ENCODE results near the gene ZDHHC15.
"Not testable (repeated sequence)": the region's sequence is repeated elsewhere in the genome, so short reads cannot be mapped to it uniquely, and the experiment has no call there.

ZDHHC15 gene

DNA sequence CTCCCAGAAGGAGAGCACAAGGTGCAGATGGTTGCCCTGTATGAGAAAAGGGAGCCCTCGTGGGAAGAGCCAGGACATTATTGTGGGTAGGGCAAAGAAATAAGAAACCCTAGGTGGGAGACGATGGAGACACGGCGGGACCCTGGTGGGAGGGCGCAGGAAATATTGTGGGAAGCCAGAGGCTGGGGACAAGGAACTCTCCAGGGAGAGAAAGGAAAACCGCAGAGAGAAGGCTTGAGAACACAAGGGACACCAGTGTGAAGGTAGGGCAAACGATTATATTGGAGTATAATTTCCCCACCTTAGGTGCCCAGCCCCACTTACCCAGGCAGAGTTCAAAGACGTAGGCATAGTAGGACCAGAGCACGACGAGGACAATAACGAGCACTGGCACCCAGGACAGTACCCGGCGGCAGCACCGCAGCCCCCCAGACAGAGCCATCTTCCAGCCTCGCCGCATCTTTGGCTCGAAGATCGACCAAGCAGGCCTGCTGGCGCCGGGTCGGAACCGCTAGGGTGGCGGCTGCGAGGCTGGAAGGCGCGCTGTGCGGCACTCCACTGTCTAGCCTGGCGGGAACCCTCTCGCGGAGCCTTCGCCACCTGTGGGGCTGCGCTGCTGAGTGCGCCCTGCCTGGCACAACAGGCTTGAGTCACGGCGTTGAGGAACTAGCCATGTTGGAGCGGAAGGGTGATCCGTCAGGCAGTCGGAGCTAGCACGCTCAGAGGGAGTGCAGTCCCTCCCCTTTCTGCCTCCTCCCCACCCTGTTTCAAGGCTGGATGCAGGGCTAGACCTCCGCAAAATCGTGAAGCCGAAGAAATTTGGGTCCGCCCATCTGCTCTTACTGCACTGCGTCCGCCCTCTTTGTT is at the start of gene ZDHHC15:
Gene ZDHHC15, minus strand, starts transcription at position 473 of the 867 bp plus-strand sequence. Its CDS starts 13 bp downstream, at position 460.
- peak; percentile 37 to 40 for DNase-seq

DNA sequence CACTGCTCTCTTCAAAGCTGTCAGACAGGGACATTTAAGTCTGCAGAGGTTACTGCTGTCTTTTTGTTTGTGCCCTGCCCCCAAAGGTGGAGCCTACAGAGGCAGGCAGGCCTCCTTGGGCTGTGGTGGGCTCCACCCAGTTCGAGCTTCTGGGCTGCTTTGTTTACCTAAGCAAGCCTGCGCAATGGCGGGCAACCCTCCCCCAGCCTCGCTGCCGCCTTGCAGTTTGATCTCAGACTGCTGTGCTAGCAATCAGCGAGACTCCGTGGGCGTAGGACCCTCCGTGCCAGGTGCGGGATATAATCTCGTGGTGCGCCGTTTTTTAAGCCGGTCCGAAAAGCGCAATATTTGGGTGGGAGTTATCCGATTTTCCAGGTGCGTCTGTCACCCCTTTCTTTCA is 37.7 kb upstream of the ZDHHC15 start:
- DNase-seq = not testable (repeated sequence)

GRCh38 chrX:75547783-75548182 is 24.9 kb upstream of the ZDHHC15 start:
- no peak for DNase-seq

DNA sequence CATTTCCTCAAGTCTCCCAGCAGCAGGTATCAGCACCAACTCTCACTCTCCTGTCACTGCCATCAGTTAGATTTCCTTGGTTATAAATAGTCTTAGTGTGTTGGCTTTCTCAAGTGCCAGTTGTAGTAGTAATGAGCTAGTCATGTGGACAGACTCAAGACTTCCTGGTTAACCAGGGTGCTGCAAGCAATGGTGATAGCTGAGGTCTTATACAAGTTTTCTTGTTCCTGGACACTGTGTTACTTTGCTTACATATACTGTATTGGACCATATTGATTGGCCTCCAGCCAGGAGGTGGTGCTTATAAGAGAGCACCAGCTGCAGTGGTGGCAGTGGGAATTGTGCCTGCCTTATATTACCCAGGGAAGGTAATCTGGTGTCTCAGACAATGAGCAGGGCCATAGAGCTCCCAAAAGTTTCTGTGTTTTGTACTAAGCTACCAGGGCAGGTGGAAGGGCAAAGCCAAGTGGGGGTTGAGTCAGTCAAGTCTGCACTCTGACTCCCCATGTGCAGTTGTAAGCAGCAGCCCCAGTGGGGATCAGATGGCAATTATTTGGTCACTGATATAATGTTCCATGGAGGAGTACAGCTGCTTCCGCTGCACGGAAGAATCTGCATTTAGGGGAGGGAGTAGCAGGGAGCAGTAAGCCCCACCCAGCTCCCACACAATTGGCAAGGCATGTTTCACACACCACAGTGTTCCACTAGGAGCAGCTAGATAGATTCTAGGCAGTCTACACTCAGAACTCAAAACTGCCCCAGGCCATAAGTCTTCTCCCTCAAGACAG is 24.1 kb upstream of the ZDHHC15 start:
- no peak for DNase-seq

- DNase-seq = no peak
Measured at GRCh38 chrX:75544786-75545185, 21.9 kb upstream of the ZDHHC15 start.

DNA sequence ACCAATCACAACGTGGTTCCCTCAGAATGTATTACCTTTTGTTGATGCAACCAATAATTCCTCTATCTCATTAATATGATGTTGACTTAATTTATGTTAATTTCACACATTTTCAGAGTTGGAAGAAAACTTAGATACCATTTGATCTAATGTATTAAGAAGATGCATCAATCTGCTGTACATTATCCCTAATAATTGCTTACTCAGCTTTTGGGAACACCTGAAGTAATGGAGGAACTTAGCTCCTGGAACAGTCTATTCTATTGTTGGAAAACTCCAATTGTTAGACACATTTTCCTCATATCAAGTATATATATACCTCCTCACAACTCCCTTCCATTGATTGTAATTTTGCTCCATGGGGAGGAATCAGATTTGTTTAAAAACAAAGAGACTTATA is 38.9 kb downstream of the ZDHHC15 start:
- DNase-seq = no peak

DNA sequence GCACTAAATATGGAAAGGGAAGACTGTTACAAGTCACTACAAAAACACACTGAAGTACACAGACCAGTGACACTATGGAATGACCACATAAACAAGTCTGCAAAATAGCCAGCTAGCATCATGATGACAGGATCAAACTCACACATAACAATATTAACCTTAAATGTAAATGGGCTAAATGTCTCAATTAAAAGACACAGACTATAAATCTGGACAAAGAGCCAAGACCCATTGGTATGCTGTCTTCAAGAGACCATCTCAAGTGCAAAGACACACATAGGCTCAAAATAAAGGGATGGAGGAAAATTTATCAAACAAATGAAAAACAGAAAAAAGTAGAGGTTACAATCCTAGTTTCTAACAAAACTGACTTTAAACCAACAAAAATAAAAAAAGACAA is 61.1 kb downstream of the ZDHHC15 start:
- not testable (repeated sequence) for DNase-seq

DNA sequence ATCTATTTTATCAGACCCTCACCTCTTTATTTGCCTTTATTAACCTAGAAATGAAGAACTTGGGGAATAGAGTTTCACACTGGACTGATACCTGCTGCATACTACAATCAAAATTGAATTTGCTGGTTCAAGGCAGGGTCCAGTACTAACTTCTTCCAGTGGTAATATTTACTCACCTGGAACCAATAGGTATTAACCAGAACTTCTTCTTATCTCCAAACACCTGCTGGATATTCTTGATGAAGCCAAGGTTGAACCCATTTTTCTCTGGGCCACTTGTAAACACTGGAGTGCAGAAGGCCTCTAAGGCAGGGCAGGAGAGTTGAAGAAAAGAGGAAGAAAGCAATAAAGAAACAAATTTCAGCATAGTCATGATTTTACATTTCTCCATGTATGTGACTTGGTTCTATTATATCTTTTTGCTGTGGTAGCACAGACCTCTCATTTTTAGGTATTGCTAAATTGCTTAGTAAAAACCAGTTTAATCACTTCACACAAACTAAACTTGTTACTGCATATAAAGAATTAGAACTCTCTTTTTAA is 101.1 kb downstream of the ZDHHC15 start:
- DNase-seq = no peak

DNA sequence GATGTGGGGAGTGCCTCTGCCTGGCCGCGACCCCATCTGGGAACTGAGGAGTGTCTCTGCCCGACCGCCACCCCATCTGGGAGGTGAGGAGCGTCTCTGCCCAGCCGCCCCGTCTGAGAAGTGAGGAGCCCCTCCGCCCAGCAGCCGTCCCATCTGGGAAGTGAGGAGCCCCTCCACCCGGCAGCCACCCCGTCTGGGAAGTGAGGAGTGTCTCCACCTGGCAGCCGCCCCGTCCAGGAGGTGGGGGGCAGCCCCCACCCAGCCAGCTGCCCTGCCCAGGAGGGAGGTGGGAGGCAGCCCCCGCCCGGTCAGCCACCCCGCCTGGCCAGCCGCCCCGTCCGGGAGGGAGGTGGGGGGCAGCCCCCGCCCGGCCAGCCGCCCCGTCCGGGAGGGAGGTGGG is 115.7 kb downstream of the ZDHHC15 start:
- DNase-seq = not testable (repeated sequence)

DNA sequence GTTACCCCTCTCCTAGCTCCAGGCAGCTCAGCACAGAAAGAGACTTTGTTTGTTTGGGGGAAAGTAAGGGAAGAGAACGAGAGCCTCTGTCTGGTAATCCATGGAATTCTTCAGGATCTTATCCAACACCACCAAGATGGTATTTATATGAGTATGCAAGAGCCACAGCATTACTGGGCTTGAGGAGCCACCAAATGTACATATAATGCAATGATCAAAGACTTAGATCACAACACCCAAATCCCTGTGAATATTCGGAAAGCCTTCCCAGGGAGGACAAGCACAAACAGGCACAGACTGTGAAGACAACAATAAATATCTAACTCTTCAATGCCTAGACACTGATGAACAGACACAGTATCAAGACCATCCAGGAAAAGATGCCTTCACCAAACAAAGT is 132.4 kb downstream of the ZDHHC15 start:
- no peak for DNase-seq

- DNase-seq = no peak
Measured at GRCh38 chrX:75369721-75370120, 153.1 kb downstream of the ZDHHC15 start.

GRCh38 chrX:75366861-75367260 is 156.0 kb downstream of the ZDHHC15 start:
- no peak for DNase-seq

- DNase-seq = no peak
Measured at GRCh38 chrX:75365243-75365975, 157.4 kb downstream of the ZDHHC15 start.

GRCh38 chrX:75361788-75362187 is 161.0 kb downstream of the ZDHHC15 start:
- DNase-seq = no peak

- not testable (repeated sequence) for DNase-seq
Measured at GRCh38 chrX:75348601-75349000, 174.2 kb downstream of the ZDHHC15 start.

DNA sequence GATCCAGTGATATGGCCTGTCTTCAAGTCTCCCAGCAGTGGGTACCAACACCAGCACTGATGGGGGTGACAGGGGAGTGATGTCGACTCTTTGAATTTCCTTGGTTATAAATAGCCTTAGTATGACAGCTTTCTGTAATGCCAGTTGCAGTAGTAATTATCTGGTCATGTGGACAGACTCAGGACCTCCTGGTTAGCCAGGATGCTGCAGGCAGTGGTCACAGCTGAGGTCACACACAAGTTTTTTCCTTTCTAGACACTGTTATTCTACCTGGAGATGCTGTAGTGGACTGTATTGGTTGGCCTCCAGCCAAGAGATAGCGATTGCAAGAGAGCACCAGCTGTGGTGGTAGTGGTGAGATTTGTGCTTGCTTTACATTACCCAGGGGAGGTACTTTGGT is 185.3 kb downstream of the ZDHHC15 start:
- DNase-seq = no peak

DNA sequence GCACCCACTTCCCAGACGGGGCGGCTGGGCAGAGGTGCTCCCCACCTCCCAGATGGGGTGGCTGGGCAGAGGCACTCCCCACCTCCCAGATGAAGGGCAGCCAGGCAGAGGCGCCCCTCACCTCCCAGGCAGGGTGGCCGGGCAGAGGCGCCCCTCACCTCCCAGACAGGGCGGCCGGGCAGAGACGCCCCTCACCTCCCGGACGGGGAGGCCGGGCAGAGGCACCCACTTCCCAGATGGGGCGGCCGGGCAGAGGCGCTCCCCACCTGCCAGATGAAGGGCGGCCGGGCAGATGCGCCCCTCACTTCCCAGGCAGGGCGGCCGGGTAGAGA is 187.7 kb downstream of the ZDHHC15 start:
- no peak for DNase-seq

DNA sequence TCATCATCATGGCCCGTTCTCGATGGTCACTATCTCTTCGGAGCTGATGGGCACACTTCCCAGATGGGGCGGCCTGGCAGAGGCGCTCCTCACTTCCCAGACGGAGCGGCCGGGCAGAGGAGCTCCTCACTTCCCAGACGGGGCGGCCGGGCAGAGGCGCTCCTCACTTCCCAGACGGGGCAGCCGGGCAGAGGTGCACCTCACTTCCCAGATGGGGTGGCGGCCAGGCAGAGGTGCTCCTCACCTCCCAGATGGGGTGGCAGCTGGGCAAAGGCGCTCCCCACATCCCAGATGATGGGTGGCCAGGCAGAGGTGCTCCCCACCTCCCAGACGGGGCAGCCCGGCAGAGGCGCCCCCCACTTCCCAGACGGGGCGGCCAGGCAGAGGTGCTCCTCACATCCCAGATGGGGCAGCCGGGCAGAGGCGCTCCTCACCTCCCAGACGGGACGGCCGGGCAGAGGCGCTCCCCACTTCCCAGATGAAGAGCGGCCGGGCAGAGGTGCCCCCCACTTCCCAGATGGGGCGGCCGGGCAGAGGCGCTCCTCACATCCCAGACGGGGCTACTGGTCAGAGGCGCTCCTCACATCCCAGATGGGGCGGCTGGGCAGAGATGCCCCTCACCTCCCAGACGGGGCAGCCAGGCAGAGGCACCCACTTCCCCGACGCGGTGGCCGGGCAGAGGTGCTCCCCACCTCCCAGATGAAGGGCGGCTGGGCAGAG is 188.3 kb downstream of the ZDHHC15 start:
- DNase-seq = not testable (repeated sequence)

GRCh38 chrX:75327607-75328006 is 195.2 kb downstream of the ZDHHC15 start:
- no peak for DNase-seq
